ENCODE data around the gene PRPH2.

Gene PRPH2

GRCh38 chr6:42694586-42694985, 27.8 kb downstream of the PRPH2 start:
- TF ChIP-seq CTCF (IDR thresholded peaks at IDR 0.05; ENCODE audit: extremely low read depth, insufficient read depth, missing control alignments) = no peak
- no peak for DNase-seq (ENCODE audit: low spot score)
- in situ Hi-C loops (cut with MboI; ENCODE audit: low pct_unique_long_range_greater_than_20kb, low sequenced_read_pairs, unreplicated experiment) = no loop called here

GRCh38 chr6:42693725-42694323, 28.6 kb downstream of the PRPH2 start:
- in situ Hi-C loops (cut with MboI; ENCODE audit: low pct_unique_long_range_greater_than_20kb, low sequenced_read_pairs, unreplicated experiment) = no loop called here
- DNase-seq (ENCODE audit: low spot score) = no peak
- TF ChIP-seq CTCF (IDR thresholded peaks at IDR 0.05; ENCODE audit: extremely low read depth, insufficient read depth, missing control alignments) = no peak

- TF ChIP-seq CTCF (IDR thresholded peaks at IDR 0.05; ENCODE audit: extremely low read depth, insufficient read depth, missing control alignments) = no peak
- DNase-seq (ENCODE audit: low spot score) = no peak
- in situ Hi-C loops (cut with MboI; ENCODE audit: low pct_unique_long_range_greater_than_20kb, low sequenced_read_pairs, unreplicated experiment) = no loop called here
Observed at GRCh38 chr6:42692137-42692911, 30.1 kb downstream of the PRPH2 start.

- in situ Hi-C loops (cut with MboI; ENCODE audit: low pct_unique_long_range_greater_than_20kb, low sequenced_read_pairs, unreplicated experiment) = no loop called here
Observed at GRCh38 chr6:42690872-42691271, 31.5 kb downstream of the PRPH2 start.

GRCh38 chr6:42690151-42690702, 32.2 kb downstream of the PRPH2 start:
- no peak for TF ChIP-seq CTCF (IDR thresholded peaks at IDR 0.05; ENCODE audit: extremely low read depth, insufficient read depth, missing control alignments)
- no peak for DNase-seq (ENCODE audit: low spot score)
- in situ Hi-C loops (cut with MboI; ENCODE audit: low pct_unique_long_range_greater_than_20kb, low sequenced_read_pairs, unreplicated experiment) = no loop called here

More at GRCh38 chr6:42690872-42691271, 31.5 kb downstream of the PRPH2 start:
- no peak for TF ChIP-seq CTCF (IDR thresholded peaks at IDR 0.05; ENCODE audit: extremely low read depth, insufficient read depth, missing control alignments)
- no peak for DNase-seq (ENCODE audit: low spot score)

GRCh38 chr6:42689371-42689770, 33.0 kb downstream of the PRPH2 start:
- no peak for TF ChIP-seq CTCF (IDR thresholded peaks at IDR 0.05; ENCODE audit: extremely low read depth, insufficient read depth, missing control alignments)
- no peak for DNase-seq (ENCODE audit: low spot score)
- in situ Hi-C loops (cut with MboI; ENCODE audit: low pct_unique_long_range_greater_than_20kb, low sequenced_read_pairs, unreplicated experiment) = no loop called here

Data from GM13977 (cell line).